Measurements from ENCODE around the gene SYCN.

- TF ChIP-seq CTCF (IDR thresholded peaks at IDR 0.05) (no peak), POLR2A (IDR thresholded peaks at IDR 0.05) (no peak)
Measured at GRCh38 chr19:39183104-39183503, 21.0 kb downstream of the SYCN start.
